Measurements from ENCODE around the gene BCORL1.

- TF ChIP-seq CTCF (IDR thresholded peaks at IDR 0.05; ENCODE audit: poor library complexity) (no peak), EZH2 (IDR thresholded peaks at IDR 0.05; ENCODE audit: borderline replicate concordance) (no peak)
These were observed 31.9 kb downstream of the BCORL1 start for GRCh38 chrX:130014356-130014755.

Data from hepatocyte (in vitro differentiated cells).